ENCODE results near the gene HECW1.

GRCh38 chr7:43198016-43198415 is 85.6 kb downstream of the HECW1 start:
- no peak for TF ChIP-seq POLR2A (IDR thresholded peaks at IDR 0.05)
- TF ChIP-seq, protein P1, sequence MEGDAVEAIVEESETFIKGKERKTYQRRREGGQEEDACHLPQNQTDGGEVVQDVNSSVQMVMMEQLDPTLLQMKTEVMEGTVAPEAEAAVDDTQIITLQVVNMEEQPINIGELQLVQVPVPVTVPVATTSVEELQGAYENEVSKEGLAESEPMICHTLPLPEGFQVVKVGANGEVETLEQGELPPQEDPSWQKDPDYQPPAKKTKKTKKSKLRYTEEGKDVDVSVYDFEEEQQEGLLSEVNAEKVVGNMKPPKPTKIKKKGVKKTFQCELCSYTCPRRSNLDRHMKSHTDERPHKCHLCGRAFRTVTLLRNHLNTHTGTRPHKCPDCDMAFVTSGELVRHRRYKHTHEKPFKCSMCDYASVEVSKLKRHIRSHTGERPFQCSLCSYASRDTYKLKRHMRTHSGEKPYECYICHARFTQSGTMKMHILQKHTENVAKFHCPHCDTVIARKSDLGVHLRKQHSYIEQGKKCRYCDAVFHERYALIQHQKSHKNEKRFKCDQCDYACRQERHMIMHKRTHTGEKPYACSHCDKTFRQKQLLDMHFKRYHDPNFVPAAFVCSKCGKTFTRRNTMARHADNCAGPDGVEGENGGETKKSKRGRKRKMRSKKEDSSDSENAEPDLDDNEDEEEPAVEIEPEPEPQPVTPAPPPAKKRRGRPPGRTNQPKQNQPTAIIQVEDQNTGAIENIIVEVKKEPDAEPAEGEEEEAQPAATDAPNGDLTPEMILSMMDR (IDR thresholded peaks at IDR 0.05 in 4 of 5, conservative IDR thresholded peaks at IDR 0.05 in 1 of 5) = no peak
